ENCODE measurements around the gene MBNL2. TPM values are rescaled to one million over a fixed set of nuclear protein-coding genes. Genes with fewer than 3 reads are reported as not detected.
"Not testable (repeated sequence)": the region's sequence is repeated elsewhere in the genome, so short reads cannot be mapped to it uniquely, and the experiment has no call there.

MBNL2 gene
- total and polyA plus RNA-seq, 4 donors = 26.9 to 101 (median 48.4) TPM

GRCh38 chr13:97205465-97205864 lies 16.7 kb upstream of the MBNL2 start:
- no peak overlapping the region for H3K4me3 ChIP-seq (ENCODE audit: low read depth, low read length)
- DNase-seq (ENCODE audit: low read depth in 4 of 6, low spot score in 6 of 6) = no peak
- no peaks in the 10 kb centered on the region for H3K36me3 ChIP-seq (ENCODE audit: control insufficient read depth, insufficient read depth, low read length)
- no CpG with 5 or more reads among the region's 1 CpG for WGBS (ENCODE audit: insufficient coverage)
- no peak overlapping the region for H3K27ac ChIP-seq (ENCODE audit: low read depth, low read length)
- H3K9me3 ChIP-seq (ENCODE audit: control insufficient read depth, insufficient read depth, low read length) = no peaks in the 10 kb centered on the region
- no peaks in the 10 kb centered on the region for H3K4me1 ChIP-seq (ENCODE audit: control insufficient read depth, insufficient read depth, low read length)
- no peaks in the 10 kb centered on the region for H3K27me3 ChIP-seq (ENCODE audit: control insufficient read depth, insufficient read depth, low read length)

- Histone ChIP-seq H3K4me3 (ENCODE audit: low read depth, low read length) (no peak overlapping the region), H3K4me1 (ENCODE audit: control insufficient read depth, insufficient read depth, low read length) (no peaks in the 10 kb centered on the region), H3K9me3 (ENCODE audit: control insufficient read depth, insufficient read depth, low read length) (no peaks in the 10 kb centered on the region), H3K27me3 (ENCODE audit: control insufficient read depth, insufficient read depth, low read length) (no peaks in the 10 kb centered on the region), H3K36me3 (ENCODE audit: control insufficient read depth, insufficient read depth, low read length) (no peaks in the 10 kb centered on the region), H3K27ac (ENCODE audit: low read depth, low read length) (no peak overlapping the region)
- WGBS (ENCODE audit: insufficient coverage) = no CpG with 5 or more reads among the region's 3 CpGs
- no peak for DNase-seq (ENCODE audit: low read depth in 4 of 6, low spot score in 6 of 6)
Measured at GRCh38 chr13:97205982-97206381, 16.2 kb upstream of the MBNL2 start.

GRCh38 chr13:97207252-97207651 lies 14.9 kb upstream of the MBNL2 start:
- H3K9me3 ChIP-seq (ENCODE audit: control insufficient read depth, insufficient read depth, low read length); DNase-seq (ENCODE audit: low read depth in 4 of 6, low spot score in 6 of 6); H3K27me3 ChIP-seq (ENCODE audit: control insufficient read depth, insufficient read depth, low read length); H3K27ac ChIP-seq (ENCODE audit: low read depth, low read length); H3K4me1 ChIP-seq (ENCODE audit: control insufficient read depth, insufficient read depth, low read length); H3K4me3 ChIP-seq (ENCODE audit: low read depth, low read length); H3K36me3 ChIP-seq (ENCODE audit: control insufficient read depth, insufficient read depth, low read length): not testable (repeated sequence)
- WGBS (ENCODE audit: insufficient coverage) = 100% methylated on average over 1 of the region's 3 CpGs

GRCh38 chr13:97211300-97211699 lies 10.8 kb upstream of the MBNL2 start:
- peak overlapping the region; percentile 37 for H3K27ac ChIP-seq (ENCODE audit: low read depth, low read length)
- H3K4me1 ChIP-seq (ENCODE audit: control insufficient read depth, insufficient read depth, low read length) = peaks cover 4% of the 10 kb centered on the region
- DNase-seq (ENCODE audit: low read depth in 4 of 6, low spot score in 6 of 6) = peak in 1 of 6 donors; percentile 37
- no peaks in the 10 kb centered on the region for H3K27me3 ChIP-seq (ENCODE audit: control insufficient read depth, insufficient read depth, low read length)
- H3K4me3 ChIP-seq (ENCODE audit: low read depth, low read length) = no peak overlapping the region
- H3K9me3 ChIP-seq (ENCODE audit: control insufficient read depth, insufficient read depth, low read length) = no peaks in the 10 kb centered on the region
- no peaks in the 10 kb centered on the region for H3K36me3 ChIP-seq (ENCODE audit: control insufficient read depth, insufficient read depth, low read length)
- WGBS (ENCODE audit: insufficient coverage) = 71% methylated on average over 1 of the region's 1 CpG

GRCh38 chr13:97212004-97212403 lies 10.1 kb upstream of the MBNL2 start:
- no peaks in the 10 kb centered on the region for H3K27me3 ChIP-seq (ENCODE audit: control insufficient read depth, insufficient read depth, low read length)
- WGBS (ENCODE audit: insufficient coverage) = 81% methylated on average over 4 of the region's 4 CpGs
- no peaks in the 10 kb centered on the region for H3K36me3 ChIP-seq (ENCODE audit: control insufficient read depth, insufficient read depth, low read length)
- H3K4me1 ChIP-seq (ENCODE audit: control insufficient read depth, insufficient read depth, low read length) = peaks cover 4% of the 10 kb centered on the region
- H3K9me3 ChIP-seq (ENCODE audit: control insufficient read depth, insufficient read depth, low read length) = no peaks in the 10 kb centered on the region
- peak overlapping the region; percentile 37 for H3K27ac ChIP-seq (ENCODE audit: low read depth, low read length)
- no peak overlapping the region for H3K4me3 ChIP-seq (ENCODE audit: low read depth, low read length)
- DNase-seq (ENCODE audit: low read depth in 4 of 6, low spot score in 6 of 6) = no peak

GRCh38 chr13:97212601-97213040 lies 9.5 kb upstream of the MBNL2 start:
- Histone ChIP-seq H3K4me3 (ENCODE audit: low read depth, low read length) (no peak overlapping the region), H3K9me3 (ENCODE audit: control insufficient read depth, insufficient read depth, low read length) (no peaks in the 10 kb centered on the region), H3K4me1 (ENCODE audit: control insufficient read depth, insufficient read depth, low read length) (peaks cover 4% of the 10 kb centered on the region), H3K27ac (ENCODE audit: low read depth, low read length) (peak overlapping the region; percentile 3), H3K27me3 (ENCODE audit: control insufficient read depth, insufficient read depth, low read length) (no peaks in the 10 kb centered on the region), H3K36me3 (ENCODE audit: control insufficient read depth, insufficient read depth, low read length) (no peaks in the 10 kb centered on the region)
- no peak for DNase-seq (ENCODE audit: low read depth in 4 of 6, low spot score in 6 of 6)
- WGBS (ENCODE audit: insufficient coverage) = 63% methylated on average over 2 of the region's 4 CpGs

- Histone ChIP-seq H3K4me3 (ENCODE audit: low read depth, low read length) (no peak overlapping the region), H3K4me1 (ENCODE audit: control insufficient read depth, insufficient read depth, low read length) (peaks cover 4% of the 10 kb centered on the region), H3K27me3 (ENCODE audit: control insufficient read depth, insufficient read depth, low read length) (no peaks in the 10 kb centered on the region), H3K36me3 (ENCODE audit: control insufficient read depth, insufficient read depth, low read length) (no peaks in the 10 kb centered on the region), H3K9me3 (ENCODE audit: control insufficient read depth, insufficient read depth, low read length) (no peaks in the 10 kb centered on the region), H3K27ac (ENCODE audit: low read depth, low read length) (no peak overlapping the region)
- WGBS (ENCODE audit: insufficient coverage) = 77% methylated on average over 3 of the region's 3 CpGs
- no peak for DNase-seq (ENCODE audit: low read depth in 4 of 6, low spot score in 6 of 6)
Measured at GRCh38 chr13:97214921-97215320, 7.2 kb upstream of the MBNL2 start.

- no peak overlapping the region for H3K4me3 ChIP-seq (ENCODE audit: low read depth, low read length)
- no peaks in the 10 kb centered on the region for H3K36me3 ChIP-seq (ENCODE audit: control insufficient read depth, insufficient read depth, low read length)
- H3K4me1 ChIP-seq (ENCODE audit: control insufficient read depth, insufficient read depth, low read length) = peaks cover 4% of the 10 kb centered on the region
- WGBS (ENCODE audit: insufficient coverage) = no CpG with 5 or more reads among the region's 2 CpGs
- no peak overlapping the region for H3K27ac ChIP-seq (ENCODE audit: low read depth, low read length)
- no peaks in the 10 kb centered on the region for H3K9me3 ChIP-seq (ENCODE audit: control insufficient read depth, insufficient read depth, low read length)
- no peaks in the 10 kb centered on the region for H3K27me3 ChIP-seq (ENCODE audit: control insufficient read depth, insufficient read depth, low read length)
- DNase-seq (ENCODE audit: low read depth in 4 of 6, low spot score in 6 of 6) = no peak
Measured at GRCh38 chr13:97215325-97215724, 6.8 kb upstream of the MBNL2 start.

- no peaks in the 10 kb centered on the region for H3K27me3 ChIP-seq (ENCODE audit: control insufficient read depth, insufficient read depth, low read length)
- no peak for DNase-seq (ENCODE audit: low read depth in 4 of 6, low spot score in 6 of 6)
- no peaks in the 10 kb centered on the region for H3K36me3 ChIP-seq (ENCODE audit: control insufficient read depth, insufficient read depth, low read length)
- no peaks in the 10 kb centered on the region for H3K9me3 ChIP-seq (ENCODE audit: control insufficient read depth, insufficient read depth, low read length)
- no peak overlapping the region for H3K27ac ChIP-seq (ENCODE audit: low read depth, low read length)
- 85% methylated on average over 2 of the region's 2 CpGs for WGBS (ENCODE audit: insufficient coverage)
- no peak overlapping the region for H3K4me3 ChIP-seq (ENCODE audit: low read depth, low read length)
- H3K4me1 ChIP-seq (ENCODE audit: control insufficient read depth, insufficient read depth, low read length) = peaks cover 4% of the 10 kb centered on the region
Measured at GRCh38 chr13:97219226-97219625, 2.9 kb upstream of the MBNL2 start.

GRCh38 chr13:97220151-97220900 lies 1.8 kb upstream of the MBNL2 start:
- 100% methylated on average over 1 of the region's 3 CpGs for WGBS (ENCODE audit: insufficient coverage)
- Histone ChIP-seq H3K36me3 (ENCODE audit: control insufficient read depth, insufficient read depth, low read length) (no peaks in the 10 kb centered on the region), H3K4me1 (ENCODE audit: control insufficient read depth, insufficient read depth, low read length) (peaks cover 5% of the 10 kb centered on the region), H3K9me3 (ENCODE audit: control insufficient read depth, insufficient read depth, low read length) (no peaks in the 10 kb centered on the region), H3K4me3 (ENCODE audit: low read depth, low read length) (no peak overlapping the region), H3K27ac (ENCODE audit: low read depth, low read length) (peak overlapping the region; percentile 1), H3K27me3 (ENCODE audit: control insufficient read depth, insufficient read depth, low read length) (no peaks in the 10 kb centered on the region)
- DNase-seq (ENCODE audit: low read depth in 4 of 6, low spot score in 6 of 6) = no peak
